ENCODE data around the gene TEX9.

DNA sequence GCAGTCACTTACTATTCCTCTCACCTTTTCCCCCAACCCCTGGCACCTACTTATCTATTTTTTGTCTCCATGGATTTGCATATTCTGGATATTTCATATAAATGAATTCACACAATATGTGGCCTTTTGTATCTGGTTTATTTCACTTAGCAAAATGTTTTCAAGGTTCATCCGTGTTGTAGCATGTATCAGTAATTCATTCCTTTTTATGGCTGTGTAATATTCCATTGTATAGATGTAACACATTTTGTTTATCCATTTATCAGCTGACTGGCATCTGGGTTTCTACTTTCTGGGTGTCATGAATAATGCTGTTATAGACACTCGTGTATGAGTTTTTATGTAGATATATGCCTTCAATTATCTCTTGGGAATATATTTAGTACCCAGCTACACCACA lies 93.9 kb downstream of the TEX9 start:
- no peak for TF ChIP-seq CTCF (IDR thresholded peaks at IDR 0.05)
- TF ChIP-seq REST (IDR thresholded peaks at IDR 0.05; ENCODE audit: insufficient read depth in 1 of 2, low read depth in 2 of 2, low read length in 1 of 2), result no peak

All from Panc1 (cell line).